ENCODE measurements around the gene SNAPIN. TPM values are rescaled to one million over a fixed set of nuclear protein-coding genes. Genes with fewer than 3 reads are reported as not detected.

SNAPIN gene
- total RNA-seq, 1 experiment from 2014 or later, result 48.5 TPM

Other genes with a start within 250 kb of the SNAPIN start
- not detected in 2 replicates for gene S100A7A, start 242.2 kb upstream of the SNAPIN start, total RNA-seq (2014; rRNA removed; shearing (Covaris generic))
- gene S100A7, start 198.1 kb upstream of the SNAPIN start, total RNA-seq (2014; rRNA removed; shearing (Covaris generic)), result not detected in 2 replicates
- 1.3 and 1.4 TPM in 2 replicates for gene S100A6, start 122.7 kb upstream of the SNAPIN start, total RNA-seq (2014; rRNA removed; shearing (Covaris generic))
- not detected in 2 replicates for gene S100A5, start 117.8 kb upstream of the SNAPIN start, total RNA-seq (2014; rRNA removed; shearing (Covaris generic))
- gene S100A4, start 112.9 kb upstream of the SNAPIN start, total RNA-seq (2014; rRNA removed; shearing (Covaris generic)), result 17.3 and 18.0 TPM in 2 replicates
- 0.30 and 0.31 TPM in 2 replicates for gene S100A3, start 109.4 kb upstream of the SNAPIN start, total RNA-seq (2014; rRNA removed; shearing (Covaris generic))
- 0.94 TPM in 1 of 2 replicates, not detected in the other for gene S100A2, start 92.9 kb upstream of the SNAPIN start, total RNA-seq (2014; rRNA removed; shearing (Covaris generic))
- 34.5 and 89.0 TPM in 2 replicates for gene S100A16, start 45.6 kb upstream of the SNAPIN start, total RNA-seq (2014; rRNA removed; shearing (Covaris generic))
- gene S100A14, start 42.4 kb upstream of the SNAPIN start, total RNA-seq (2014; rRNA removed; shearing (Covaris generic)), result 1.8 and 2.0 TPM in 2 replicates
- 80.8 and 93.2 TPM in 2 replicates for gene S100A13, start 31.2 kb upstream of the SNAPIN start, total RNA-seq (2014; rRNA removed; shearing (Covaris generic))
- 0.63 and 0.80 TPM in 2 replicates for gene S100A1, start 30.3 kb upstream of the SNAPIN start, total RNA-seq (2014; rRNA removed; shearing (Covaris generic))
- 63.8 and 67.0 TPM in 2 replicates for gene CHTOP, start 24.6 kb upstream of the SNAPIN start, total RNA-seq (2014; rRNA removed; shearing (Covaris generic))
- gene ILF2, start 12.3 kb downstream of the SNAPIN start, total RNA-seq (2014; rRNA removed; shearing (Covaris generic)), result 624 and 716 TPM in 2 replicates
- 8.7 and 10.7 TPM in 2 replicates for gene NPR1, start 20.0 kb downstream of the SNAPIN start, total RNA-seq (2014; rRNA removed; shearing (Covaris generic))
- gene INTS3, start 69.3 kb downstream of the SNAPIN start, total RNA-seq (2014; rRNA removed; shearing (Covaris generic)), result 58.3 and 66.6 TPM in 2 replicates
- 44.7 and 48.9 TPM in 2 replicates for gene SLC27A3, start 116.7 kb downstream of the SNAPIN start, total RNA-seq (2014; rRNA removed; shearing (Covaris generic))